Upper lobe of right lung (tissue), 1 donor: Measurements from ENCODE around the gene SFT2D3. TPM values are rescaled to one million over a fixed set of nuclear protein-coding genes. Genes with fewer than 3 reads are reported as not detected.
A peak's percentile ranks its signal among the peaks of the same experiment; 100 is the strongest.

Experiments
- ATAC-seq: fragments of 200-7000 bp; cut with Tn5 transposase; one replicate; pipeline ENCODE4 v1.9.1; 2020; ENCODE audit warnings: mild to moderate bottlenecking, moderate library complexity
- DNase-seq: peaks from one replicate; pipeline ENCODE4 v3.0.0-alpha.2; 2020
- H3K27ac ChIP-seq: fragments of 200-600 bp; one replicate; pipeline ENCODE4 v1.8.0; 2022
- H3K27me3 ChIP-seq: fragments of 200-600 bp; one replicate; pipeline ENCODE4 v1.8.0; 2022; ENCODE audit warnings: mild to moderate bottlenecking
- H3K36me3 ChIP-seq: fragments of 200-600 bp; one replicate; pipeline ENCODE4 v1.8.0; 2022
- H3K4me1 ChIP-seq: fragments of 200-600 bp; one replicate; pipeline ENCODE4 v1.8.0; 2022
- H3K4me3 ChIP-seq: fragments of 200-600 bp; one replicate; pipeline ENCODE4 v1.8.0; 2022; ENCODE audit warnings: mild to moderate bottlenecking
- H3K9me3 ChIP-seq: fragments of 200-600 bp; one replicate; pipeline ENCODE4 v1.8.0; 2022
- CTCF ChIP-seq: fragments of 200-600 bp; IDR thresholded peaks from one replicate; pipeline ENCODE4 v1.8.0; 2022; ENCODE audit warnings: antibody characterized with exemption
- intact Hi-C: fragments of 100-400 bp; cut with DNase I; formaldehyde crosslinking; loops from one replicate; pipeline ENCODE4 v1.11.0; 2022
- total RNA-seq: library from RNA; stranded (reverse); fragmentation: NEBNext Ultra II Directional; extraction: Animal tissue kit (Norgen Biotek cat#: 25700); gene quantifications from one replicate; pipeline ENCODE4 v1.2.1, GENCODE V29; 2021
- donor health status: DM: no; HTN: yes; CAD: no; lungs with severe emphysema.

The SFT2D3 gene
- total RNA-seq, 1 donor from 2014 or later: 7.7 TPM

DNA sequence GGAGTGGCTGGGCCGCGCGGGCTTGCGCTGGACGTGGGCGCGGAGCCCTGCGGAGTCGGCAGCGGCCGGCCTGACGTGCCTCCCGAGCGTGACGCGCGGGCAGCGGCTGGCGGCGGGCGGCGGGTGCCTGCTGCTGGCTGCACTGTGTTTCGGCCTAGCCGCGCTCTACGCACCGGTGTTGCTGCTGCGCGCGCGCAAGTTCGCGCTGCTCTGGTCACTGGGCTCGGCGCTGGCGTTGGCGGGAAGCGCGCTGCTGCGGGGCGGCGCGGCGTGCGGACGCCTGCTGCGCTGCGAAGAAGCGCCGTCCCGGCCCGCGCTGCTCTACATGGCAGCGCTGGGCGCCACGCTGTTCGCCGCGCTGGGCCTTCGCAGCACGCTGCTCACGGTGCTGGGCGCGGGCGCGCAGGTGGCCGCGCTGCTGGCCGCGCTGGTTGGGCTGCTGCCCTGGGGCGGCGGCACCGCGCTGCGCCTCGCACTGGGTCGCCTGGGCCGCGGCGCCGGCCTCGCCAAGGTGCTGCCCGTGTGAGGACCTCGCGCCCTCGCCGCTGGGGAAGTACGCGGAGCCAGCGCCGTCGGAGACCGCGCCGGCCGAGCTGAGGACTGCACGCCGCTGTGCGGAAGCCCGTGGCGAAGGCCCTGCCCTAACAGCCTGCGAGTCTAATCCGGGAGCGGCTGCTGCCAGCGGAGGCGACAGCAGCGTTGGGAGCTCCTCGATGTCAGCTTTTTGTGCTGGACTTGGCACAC lies 526 bp downstream of the SFT2D3 start:
- peak; percentile 80 for ATAC-seq
- Histone ChIP-seq H3K4me1 (peaks cover 48% of the 10 kb centered on the region), H3K36me3 (peaks cover 19% of the 10 kb centered on the region), H3K9me3 (no peaks in the 10 kb centered on the region), H3K4me3 (peak overlapping the region; percentile 70), H3K27me3 (no peaks in the 10 kb centered on the region), H3K27ac (peak overlapping the region; percentile 98)
- DNase-seq: peak; percentile 92
- intact Hi-C loops: no loop called here
- peak; percentile 31 for TF ChIP-seq CTCF

DNA sequence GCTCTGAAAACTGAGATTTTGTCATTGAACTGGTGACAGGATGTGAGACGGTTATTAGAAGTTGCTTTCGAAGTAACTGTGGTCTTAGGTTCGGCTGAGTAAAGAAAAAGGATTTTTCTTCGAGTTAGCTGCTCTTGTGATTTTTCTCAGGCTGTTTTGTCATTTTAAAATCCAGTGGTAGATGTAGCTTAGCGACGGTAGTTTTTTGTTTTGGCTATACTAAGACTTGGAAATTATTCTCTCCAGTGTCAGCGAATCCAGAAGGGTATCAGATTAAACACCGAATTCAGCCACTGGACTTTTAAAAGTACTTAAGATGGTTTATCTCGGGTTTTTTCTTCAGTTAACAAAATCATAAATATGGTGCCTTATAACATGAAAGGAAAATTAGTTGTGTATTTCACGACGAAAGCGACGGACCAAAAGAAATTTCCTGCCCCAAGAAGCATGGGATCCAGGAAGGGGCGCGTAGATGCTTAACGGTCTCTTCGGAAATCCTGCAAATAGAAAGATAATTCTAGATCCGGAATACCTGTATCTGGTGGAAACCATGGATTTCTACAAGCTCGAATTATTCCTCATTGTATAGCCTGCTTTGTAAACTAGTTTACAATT lies 1.2 kb downstream of the SFT2D3 start:
- intact Hi-C loops: no loop called here
- Histone ChIP-seq H3K9me3 (no peaks in the 10 kb centered on the region), H3K27ac (peak overlapping the region; percentile 98), H3K4me1 (peaks cover 48% of the 10 kb centered on the region), H3K36me3 (peaks cover 23% of the 10 kb centered on the region), H3K4me3 (peak overlapping the region; percentile 70), H3K27me3 (no peaks in the 10 kb centered on the region)
- ATAC-seq: no peak
- no peak for DNase-seq
- TF ChIP-seq CTCF: no peak

- Histone ChIP-seq H3K9me3 (no peaks in the 10 kb centered on the region), H3K27ac (no peak overlapping the region), H3K4me1 (peaks cover 50% of the 10 kb centered on the region), H3K36me3 (peaks cover 31% of the 10 kb centered on the region), H3K27me3 (no peaks in the 10 kb centered on the region), H3K4me3 (peak overlapping the region; percentile 70)
- TF ChIP-seq CTCF: no peak
- no peak for DNase-seq
- intact Hi-C loops: no loop called here
- no peak for ATAC-seq
Observed at GRCh38 chr2:127703282-127703681, 2.0 kb downstream of the SFT2D3 start.

DNA sequence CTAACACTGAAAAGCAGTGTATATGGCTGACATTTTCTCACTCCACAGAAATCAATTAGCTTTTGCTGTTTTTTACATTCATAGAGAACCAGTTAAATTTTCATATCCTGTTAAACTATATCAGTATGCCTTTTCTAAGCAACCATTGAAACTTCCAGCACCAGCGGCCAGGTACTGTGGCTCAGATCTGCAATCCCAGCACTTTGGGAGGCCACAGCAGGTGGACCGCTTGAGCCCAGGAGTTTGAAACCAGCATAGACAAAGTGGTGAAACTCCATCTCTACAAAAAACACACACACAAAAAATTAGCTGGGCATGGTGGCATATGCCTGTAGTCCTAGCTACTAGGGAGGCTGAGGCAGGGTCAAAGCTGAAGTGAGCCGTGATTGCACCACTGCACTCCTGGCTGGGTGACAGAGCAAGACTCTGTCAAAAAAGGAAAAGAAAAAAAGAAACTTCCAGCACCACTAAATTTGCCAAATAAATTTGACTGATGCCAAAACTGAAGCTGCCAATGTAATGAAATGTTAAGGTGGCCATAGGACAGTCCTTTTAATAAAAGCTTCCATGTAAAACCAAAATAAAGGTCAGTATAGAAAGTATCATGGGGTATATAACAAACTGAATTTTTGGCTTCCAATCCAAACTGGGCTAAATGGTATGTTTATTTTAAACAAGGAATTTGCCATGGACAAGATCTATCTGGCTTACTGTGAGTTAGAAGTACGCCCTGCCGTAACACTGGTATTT lies 3.5 kb downstream of the SFT2D3 start:
- no peaks in the 10 kb centered on the region for H3K27me3 ChIP-seq
- H3K36me3 ChIP-seq: peaks cover 46% of the 10 kb centered on the region
- no peak for DNase-seq
- H3K9me3 ChIP-seq: no peaks in the 10 kb centered on the region
- H3K4me3 ChIP-seq: no peak overlapping the region
- intact Hi-C loops: no loop called here
- peaks cover 52% of the 10 kb centered on the region for H3K4me1 ChIP-seq
- H3K27ac ChIP-seq: no peak overlapping the region
- ATAC-seq: no peak
- no peak for TF ChIP-seq CTCF

GRCh38 chr2:127705391-127706065 lies 4.2 kb downstream of the SFT2D3 start:
- no peaks in the 10 kb centered on the region for H3K27me3 ChIP-seq
- DNase-seq (no peak), ATAC-seq (no peak)
- H3K4me1 ChIP-seq: peaks cover 47% of the 10 kb centered on the region
- no peak overlapping the region for H3K27ac ChIP-seq
- H3K9me3 ChIP-seq: no peaks in the 10 kb centered on the region
- intact Hi-C loops: no loop called here
- no peak for TF ChIP-seq CTCF
- H3K4me3 ChIP-seq: no peak overlapping the region
- H3K36me3 ChIP-seq: peaks cover 48% of the 10 kb centered on the region
